GM18499 (cell line): Measurements from ENCODE around the gene GPAT2.
"Not testable (repeated sequence)": the region's sequence is repeated elsewhere in the genome, so short reads cannot be mapped to it uniquely, and the experiment has no call there.

Source experiments
- ATAC-seq: cut with Tn5 transposase; IDR thresholded peaks from one replicate; pipeline ENCODE4 v1.9.1; 2021; ENCODE audit warnings: moderate number of reproducible peaks; ENCODE audit not compliant: insufficient read depth, unreplicated experiment

Gene GPAT2

DNA sequence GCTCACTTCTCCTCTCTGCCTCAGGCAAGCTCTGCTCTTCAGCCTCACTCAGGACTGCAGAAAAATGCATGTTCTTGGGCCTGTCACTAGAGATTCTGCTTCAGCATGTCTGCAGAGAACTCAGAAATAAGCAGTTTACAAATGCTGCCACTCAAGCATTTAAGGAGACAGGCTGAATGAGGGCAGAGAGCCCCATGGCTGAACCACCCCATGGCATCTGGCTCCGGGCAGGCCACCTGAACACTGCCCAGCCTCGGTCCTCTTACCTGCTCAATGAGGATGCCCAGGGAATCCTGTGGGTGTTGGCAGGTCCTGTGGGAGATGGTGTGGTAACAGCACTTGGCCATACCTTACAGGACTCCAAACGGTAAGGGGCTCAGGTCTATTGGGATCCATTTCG, 31.2 kb upstream of the GPAT2 start:
- not testable (repeated sequence) for ATAC-seq

GRCh38 chr2:96065381-96065930, 30.7 kb upstream of the GPAT2 start:
- ATAC-seq: no peak

DNA sequence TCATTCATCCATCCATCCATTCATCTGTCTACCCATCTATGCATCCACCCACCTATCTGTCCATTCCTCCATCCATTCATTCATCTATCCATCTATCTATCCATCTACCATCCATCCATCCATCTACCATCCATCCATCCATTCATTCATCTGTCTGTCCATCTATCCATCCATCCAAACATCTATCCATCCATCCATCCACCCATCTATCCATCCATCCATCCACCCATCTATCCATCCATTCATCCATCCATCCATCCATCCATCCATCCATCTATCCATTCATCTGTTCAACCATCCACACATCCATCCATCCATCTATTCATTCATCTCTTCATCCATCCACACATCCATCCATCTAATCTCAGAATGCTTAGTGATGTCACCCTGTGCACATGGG, 30.0 kb upstream of the GPAT2 start:
- not testable (repeated sequence) for ATAC-seq

DNA sequence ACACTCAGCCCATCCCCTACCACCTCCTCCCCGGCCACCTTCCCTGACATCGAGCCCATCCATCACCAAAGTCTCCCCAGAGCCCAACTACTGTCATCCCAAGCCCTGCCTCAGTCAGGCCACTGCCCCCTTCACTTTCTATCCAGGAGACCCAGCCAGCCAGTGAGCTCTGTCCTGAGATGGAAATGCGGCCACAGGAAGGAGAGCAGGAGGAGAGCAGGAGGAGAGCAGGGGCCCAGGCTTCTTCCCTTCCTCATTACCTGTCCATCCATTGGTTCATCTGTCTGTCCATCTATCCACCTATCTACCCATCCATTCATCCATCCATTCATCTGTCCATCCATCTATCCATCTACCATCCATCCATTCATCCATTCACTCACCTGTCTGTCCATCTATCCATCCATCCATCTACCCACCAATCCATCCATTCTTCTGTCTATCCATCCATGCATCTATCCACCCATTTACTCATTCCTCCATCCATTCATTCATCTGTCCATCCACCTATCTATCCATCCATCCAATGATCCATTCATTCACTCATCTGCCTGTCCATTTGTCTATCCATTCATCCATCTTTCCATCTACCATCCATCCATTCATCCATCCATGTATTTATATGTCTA, 29.4 kb upstream of the GPAT2 start:
- not testable (repeated sequence) for ATAC-seq

- ATAC-seq: not testable (repeated sequence)
Measured at GRCh38 chr2:96063116-96063899, 28.6 kb upstream of the GPAT2 start.

GRCh38 chr2:96062483-96062882, 27.8 kb upstream of the GPAT2 start:
- not testable (repeated sequence) for ATAC-seq

DNA sequence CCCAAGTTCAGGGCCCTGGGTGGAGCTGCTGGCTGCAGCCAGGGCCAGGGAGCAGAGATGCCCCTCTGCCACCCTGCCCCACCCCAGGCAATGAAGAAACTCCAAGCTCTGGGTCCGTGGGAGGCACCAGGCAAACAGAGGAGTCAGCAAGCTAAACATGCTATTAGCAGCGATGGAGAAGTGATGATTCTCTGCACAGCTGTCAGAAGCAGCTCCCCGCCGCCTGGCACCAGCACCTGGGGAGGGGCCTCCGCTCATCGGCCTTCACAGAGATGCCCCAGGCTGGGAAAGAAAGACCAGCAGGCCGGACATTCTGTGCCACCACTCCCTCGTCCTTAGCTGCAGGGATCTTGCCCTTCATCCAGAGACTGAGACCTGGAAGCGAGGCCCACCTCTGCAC, 27.2 kb upstream of the GPAT2 start:
- not testable (repeated sequence) for ATAC-seq

DNA sequence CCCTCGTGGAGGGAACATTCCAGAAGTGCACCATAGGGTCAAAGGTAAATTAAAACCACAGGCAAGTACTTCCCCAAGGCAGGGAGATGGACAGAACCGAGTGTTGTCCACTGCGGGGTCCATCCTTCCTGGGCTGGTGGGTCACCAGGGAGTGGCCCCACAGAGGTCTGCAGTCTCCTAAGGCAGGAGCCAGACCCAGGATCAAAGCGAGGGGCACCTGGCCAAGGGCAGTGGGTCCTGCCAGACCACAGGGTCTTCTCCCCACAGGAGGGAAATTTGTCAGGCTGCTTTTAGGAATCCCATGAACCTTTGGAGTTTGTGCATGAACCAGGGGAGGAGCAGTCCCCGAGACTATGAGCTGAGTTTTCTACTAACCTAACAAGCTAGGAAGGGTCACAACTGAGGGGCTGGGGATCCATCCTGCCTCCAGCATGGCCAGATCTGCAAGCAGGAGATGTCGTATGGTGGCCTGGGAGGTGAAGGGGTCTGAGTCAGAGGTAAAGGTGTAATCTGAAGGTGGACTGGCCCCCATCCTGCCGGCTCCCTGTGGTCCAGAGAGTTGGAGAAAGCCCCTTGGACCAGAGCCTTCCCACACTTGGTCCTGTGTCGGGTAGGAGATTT, 26.6 kb upstream of the GPAT2 start:
- ATAC-seq: not testable (repeated sequence)

DNA sequence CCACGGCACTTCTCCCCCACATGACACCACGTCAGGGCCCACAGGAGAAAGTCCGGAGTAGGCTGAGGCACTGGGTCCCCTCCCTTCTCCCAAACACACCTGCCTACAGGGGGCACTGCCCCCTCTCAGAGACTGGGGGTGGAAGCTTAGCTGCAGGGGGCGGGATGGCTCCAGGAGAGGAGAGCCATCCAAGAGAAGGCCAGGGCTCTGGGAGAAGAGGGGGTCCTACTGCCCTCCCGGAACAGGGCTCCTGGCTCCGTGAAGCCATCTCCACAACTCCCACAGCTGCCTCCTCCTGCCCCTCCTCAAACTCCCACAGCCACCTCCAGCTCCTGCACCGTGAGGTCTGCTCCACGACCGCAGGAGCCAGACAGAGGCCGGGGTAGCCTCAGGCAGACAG, 25.6 kb upstream of the GPAT2 start:
- not testable (repeated sequence) for ATAC-seq

DNA sequence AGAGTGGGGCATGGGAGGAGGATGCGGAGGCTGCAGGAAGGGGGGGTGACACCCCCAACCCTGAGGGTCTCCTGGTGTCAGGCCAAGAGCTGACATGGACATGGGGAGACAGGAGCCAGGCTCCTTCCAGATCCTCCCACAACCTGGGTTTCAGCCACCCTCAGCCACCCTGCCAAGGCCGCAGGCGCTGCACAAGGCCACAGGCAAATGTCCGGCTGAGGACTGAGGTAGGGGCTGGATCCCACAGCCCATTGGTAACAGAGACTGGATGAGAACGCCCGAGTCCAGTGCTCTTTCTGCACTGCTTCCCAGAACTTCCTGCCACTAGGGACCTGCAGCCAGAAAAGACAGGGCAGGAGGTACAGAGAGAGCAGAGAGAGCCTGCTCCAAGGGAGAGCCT, 24.7 kb upstream of the GPAT2 start:
- ATAC-seq: not testable (repeated sequence)

- not testable (repeated sequence) for ATAC-seq
Measured at GRCh38 chr2:96055830-96056229, 21.1 kb upstream of the GPAT2 start.

GRCh38 chr2:96054537-96054936, 19.8 kb upstream of the GPAT2 start:
- not testable (repeated sequence) for ATAC-seq

DNA sequence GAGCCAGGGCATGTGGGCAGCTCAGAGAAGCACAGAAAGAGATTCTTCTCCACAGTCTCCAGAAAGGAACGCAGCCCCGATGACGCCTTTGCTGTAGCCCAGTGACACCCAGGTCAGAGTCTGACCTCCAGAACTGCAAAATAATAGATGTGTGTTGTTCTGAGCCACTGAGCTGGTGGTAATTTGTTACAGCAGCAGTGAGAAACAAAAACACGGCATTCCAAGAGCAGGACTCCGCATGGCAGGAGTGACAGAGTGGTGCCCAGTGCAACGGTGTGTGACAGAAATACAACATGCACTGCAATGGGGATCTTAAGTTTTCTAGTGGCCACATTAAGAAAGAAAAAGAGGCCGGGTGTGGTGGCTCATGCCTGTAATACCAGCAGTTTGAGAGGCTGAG, 18.7 kb upstream of the GPAT2 start:
- not testable (repeated sequence) for ATAC-seq

DNA sequence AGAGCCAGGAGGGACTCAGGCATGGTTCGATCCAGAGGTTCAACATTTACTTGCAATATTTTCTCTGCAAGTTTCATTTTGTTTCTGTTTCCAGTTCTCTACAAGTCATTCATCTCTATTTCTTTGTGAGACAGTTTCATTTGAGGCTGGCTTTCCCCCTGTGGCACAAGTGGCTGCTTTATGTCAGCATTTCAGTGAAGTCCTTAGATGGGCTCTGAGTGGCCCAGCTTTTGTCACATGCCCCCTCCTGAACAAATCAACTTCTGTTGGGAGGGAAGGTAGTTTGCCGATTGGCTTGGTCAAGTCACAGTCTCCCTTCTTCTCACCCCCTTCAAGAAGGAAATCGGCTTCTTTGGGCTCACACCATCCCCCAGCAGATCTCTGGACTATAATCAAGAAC, 17.9 kb upstream of the GPAT2 start:
- ATAC-seq: not testable (repeated sequence)

GRCh38 chr2:96049917-96050262, 15.2 kb upstream of the GPAT2 start:
- ATAC-seq: not testable (repeated sequence)

GRCh38 chr2:96049049-96049916, 14.6 kb upstream of the GPAT2 start:
- ATAC-seq: not testable (repeated sequence)

DNA sequence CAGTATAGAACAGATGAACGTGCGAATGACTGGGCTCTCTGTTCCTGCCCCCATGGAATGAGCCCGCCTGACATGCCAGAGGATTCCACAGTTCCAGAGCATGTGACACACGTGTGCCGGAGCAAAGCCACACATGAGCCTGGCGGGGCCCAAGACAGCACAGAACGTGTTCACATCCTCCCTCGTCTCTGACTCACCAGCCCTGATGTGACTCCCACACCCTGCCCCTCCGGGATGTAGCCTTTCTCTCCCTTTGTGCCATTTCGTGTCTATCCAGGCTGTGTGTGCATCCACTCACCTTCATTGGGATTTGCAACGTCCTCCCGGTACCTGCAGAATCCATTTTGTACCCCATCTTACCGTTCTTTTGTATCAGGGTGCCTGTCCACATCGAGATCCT, 838 bp upstream of the GPAT2 start:
- not testable (repeated sequence) for ATAC-seq

DNA sequence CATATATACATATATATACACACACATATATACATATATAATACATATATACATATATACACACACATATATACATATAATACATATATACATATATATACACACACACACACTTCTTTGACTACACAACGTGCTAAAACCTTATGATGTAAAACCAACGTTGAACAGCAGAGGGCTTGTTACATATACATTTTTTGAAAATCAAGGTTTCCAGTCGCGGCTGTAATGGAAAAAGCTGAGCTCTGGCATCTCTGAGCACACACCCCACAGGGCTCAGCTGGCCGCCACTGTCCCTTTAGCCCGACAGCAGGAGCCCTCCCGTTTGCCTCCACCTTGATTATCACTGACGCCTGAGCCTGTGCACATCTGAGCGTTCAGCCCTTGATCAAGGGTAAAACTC, 719 bp downstream of the GPAT2 start:
- ATAC-seq: not testable (repeated sequence)

DNA sequence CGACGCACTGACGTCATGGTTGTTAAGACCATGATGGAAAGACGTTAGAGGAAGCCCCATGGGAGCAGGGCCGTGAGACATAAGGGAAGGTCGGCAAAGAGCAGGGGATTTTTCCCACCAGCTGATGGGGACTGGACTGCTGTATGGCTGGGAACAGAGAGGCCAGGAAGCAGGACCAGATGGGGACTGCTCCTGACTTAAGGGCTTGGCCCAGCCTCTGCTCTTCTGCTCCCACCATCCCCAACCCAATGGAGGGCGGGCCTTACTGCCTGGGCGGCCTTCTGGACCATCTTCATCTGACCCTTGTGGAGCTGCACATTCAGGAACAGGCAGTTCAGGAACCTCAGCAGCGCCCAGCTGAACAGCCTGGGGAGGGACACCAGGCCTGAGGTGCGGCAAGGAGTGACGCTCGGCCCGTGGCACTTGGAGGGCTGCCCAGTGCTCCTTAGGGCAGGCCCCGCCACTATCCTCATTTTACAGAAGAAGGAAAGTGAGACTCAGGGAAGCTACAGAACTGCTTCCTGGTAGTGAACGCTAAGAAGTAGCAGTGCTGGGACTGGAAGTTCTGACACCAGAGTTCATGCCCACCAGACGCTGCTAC, 6.9 kb downstream of the GPAT2 start:
- not testable (repeated sequence) for ATAC-seq

GRCh38 chr2:96025755-96026154, 9.0 kb downstream of the GPAT2 start:
- not testable (repeated sequence) for ATAC-seq
